Cerebellar nuclear complex (tissue), 1 donor: ENCODE measurements around the gene XYLT1.

ENCODE experiments used
- DNase-seq, 2 experiments: peaks; one replicate each; lab custom pipeline; 2025; lab: John Stamatoyannopoulos, UW

Gene XYLT1

DNA sequence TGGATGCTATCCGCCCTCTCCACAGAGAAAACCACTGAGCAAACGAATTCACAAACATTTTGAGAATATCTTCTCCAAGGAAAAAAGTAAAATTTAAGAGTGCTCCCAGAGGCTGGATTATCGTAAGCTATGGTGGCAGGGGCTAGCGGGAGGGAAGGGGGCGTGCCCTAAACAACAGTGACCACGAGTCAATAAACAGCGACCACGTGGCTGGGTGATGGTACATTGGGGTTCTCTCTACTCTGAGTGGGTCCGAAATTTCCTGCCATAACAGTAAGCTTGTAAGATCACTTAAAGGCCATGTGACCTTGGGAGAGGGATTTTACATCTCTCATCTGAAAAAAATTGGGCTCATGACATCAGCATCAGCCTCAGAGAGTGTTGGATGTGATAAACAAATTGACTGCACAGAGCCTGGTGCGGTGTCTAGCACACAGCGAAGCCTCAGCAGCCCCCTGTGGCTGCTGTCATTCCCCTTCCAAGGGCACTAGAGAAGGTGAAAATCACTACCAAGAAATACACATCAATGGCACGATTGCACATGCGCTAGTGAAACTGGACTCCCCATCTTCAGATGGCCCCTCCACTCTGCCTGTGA, 213.2 kb downstream of the XYLT1 start:
- no peak for DNase-seq

DNA sequence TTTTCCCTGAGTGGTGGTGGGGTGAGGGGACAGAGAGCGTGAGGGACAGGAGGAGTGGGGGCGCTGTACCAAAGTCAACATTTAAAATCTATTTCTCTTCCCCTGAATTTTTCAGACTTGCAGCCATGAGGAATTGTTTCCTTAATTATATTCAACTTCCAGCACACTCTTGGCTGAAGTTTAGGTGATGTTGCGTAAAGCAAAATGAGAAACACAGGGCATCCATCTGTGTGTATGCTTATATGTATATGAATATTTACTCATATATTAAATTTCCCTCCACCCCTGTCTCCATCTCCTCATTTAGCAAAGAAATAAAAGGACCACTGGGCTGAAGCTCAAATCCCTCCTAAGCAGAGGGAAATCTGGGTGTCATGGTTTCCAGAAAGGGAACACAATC, 218.1 kb downstream of the XYLT1 start:
- DNase-seq: no peak

- DNase-seq: no peak
Observed at GRCh38 chr16:17252064-17252463, 218.7 kb downstream of the XYLT1 start.

GRCh38 chr16:17251496-17251895, 219.3 kb downstream of the XYLT1 start:
- DNase-seq: no peak

GRCh38 chr16:17246974-17247732, 223.6 kb downstream of the XYLT1 start:
- no peak for DNase-seq

DNA sequence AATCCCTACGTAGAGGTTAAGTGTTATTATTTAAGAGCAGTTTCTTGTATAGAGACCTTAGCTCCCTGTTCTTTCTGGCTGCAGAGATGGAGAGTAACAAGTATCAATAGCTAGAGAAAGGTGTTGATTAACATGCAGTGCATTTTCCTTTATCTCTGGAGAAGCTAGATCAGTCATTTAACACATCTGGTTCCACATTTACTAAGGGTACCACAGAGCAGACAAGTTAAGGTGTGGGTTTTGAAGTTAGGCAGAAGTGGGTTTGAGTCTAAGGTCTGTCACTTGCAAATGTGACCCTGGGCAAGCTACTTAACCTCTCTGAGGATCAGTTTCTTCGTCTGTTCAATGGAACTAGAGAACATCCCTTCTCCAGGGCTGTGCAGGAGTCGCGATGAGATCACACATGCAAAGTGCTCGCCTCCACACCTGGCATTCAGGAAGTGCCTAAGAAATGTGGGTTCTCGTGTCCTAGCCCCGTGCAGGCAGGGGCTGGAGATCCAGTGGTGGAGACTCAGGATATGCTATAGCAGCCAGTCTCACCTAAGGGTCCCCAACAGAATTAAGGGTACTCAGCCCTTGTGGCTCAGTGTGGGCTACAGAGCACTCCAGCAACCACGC, 224.4 kb downstream of the XYLT1 start:
- DNase-seq: no peak

DNA sequence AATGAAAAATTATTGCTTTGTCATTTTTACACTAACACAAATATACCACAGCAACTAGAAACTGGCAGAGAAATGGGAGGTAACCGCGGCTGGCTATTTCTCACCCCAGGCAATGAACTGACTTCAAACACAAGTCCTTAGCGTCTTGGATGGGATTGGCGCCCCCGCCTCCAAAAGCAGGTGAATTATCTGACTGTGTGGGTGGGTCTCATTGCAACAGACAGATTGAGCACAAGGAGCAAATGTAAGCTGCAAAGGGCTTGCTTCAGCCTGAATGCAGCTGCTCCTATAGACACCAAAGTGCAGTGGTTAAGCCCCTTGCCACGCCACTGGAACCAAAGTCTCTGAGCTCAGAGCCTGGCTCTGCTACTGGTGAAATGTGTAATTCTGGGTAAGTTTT, 225.0 kb downstream of the XYLT1 start:
- no peak for DNase-seq

DNA sequence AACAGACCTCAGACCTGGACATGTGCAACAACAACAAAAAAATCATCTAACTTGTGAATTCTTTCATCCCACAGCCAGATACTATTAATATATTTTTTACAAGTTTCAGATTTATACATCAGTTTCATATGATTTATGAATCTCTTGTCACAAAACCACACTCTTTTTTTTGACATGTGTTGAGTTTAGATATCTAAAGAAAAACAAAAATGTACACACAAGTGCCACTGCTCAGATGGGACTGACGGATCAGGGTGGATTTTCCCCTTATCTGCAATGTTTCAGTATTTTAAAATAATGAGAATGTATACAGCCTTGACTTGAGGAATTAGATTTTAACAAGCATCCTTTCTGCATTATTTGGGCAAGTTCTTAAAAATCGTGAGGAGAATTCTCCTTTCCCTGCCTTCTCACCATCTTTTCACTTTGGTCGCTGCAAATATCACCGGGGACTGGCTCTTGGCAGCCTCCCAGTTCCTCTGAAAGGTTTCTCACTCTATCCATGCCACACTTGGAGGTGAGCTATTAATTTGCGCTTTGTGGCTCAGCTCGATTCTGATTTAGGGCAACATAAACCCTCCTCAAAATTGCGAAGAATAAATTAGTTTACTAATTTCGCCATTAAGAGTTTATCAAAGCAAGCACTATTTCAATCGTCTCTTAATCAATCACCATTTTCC, 225.7 kb downstream of the XYLT1 start:
- no peak for DNase-seq

DNA sequence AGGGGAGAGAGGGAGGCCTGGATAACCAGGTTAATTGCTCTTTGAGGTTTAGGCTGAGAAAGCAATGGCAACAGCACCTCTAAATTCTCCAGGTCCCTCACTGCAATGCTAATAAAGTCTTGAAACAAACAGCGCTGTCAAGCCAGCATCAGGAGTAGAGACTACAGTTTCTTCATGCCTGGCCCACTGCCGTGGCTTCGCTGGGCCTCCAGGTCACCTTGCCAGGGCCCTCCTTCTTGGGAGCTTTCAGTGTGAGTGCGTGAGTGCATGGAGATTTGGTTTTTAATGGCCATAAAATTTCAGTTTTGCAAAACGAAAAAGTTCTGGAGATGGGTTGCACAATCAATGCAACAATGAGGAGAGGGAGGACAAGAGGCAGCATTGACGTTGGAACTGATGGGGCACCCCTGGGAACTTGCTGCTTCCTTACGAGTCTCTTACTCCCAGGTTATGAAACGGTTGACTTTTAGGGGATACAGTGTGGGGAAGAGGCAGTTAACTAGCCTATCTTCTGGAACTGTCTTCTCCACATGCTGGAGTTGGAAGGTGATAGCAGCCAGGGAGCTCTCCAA, 229.4 kb downstream of the XYLT1 start:
- DNase-seq: no peak

GRCh38 chr16:17238285-17239028, 232.3 kb downstream of the XYLT1 start:
- no peak for DNase-seq

GRCh38 chr16:17237350-17237944, 233.3 kb downstream of the XYLT1 start:
- DNase-seq: no peak

GRCh38 chr16:17235147-17235815, 235.5 kb downstream of the XYLT1 start:
- no peak for DNase-seq

GRCh38 chr16:17233318-17234002, 237.3 kb downstream of the XYLT1 start:
- no peak for DNase-seq

- no peak for DNase-seq
Observed at GRCh38 chr16:17232487-17232886, 238.3 kb downstream of the XYLT1 start.

DNA sequence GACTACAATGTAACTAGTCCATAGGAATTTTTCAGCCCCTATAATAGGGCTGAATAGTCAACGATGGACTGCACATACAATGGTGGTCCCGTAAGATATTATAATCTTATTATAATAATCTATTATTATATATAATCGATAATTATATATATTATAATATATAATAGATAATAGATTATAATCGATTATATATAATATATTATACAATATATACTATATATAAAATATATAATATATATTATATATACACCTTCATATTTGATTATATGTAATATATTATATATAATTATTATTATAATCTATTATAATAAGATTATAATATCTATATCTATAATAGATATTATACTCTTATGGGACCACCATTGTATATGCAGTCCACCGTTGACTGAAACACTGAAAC, 238.8 kb downstream of the XYLT1 start:
- no peak for DNase-seq

- no peak for DNase-seq
Observed at GRCh38 chr16:17230932-17231581, 239.7 kb downstream of the XYLT1 start.

DNA sequence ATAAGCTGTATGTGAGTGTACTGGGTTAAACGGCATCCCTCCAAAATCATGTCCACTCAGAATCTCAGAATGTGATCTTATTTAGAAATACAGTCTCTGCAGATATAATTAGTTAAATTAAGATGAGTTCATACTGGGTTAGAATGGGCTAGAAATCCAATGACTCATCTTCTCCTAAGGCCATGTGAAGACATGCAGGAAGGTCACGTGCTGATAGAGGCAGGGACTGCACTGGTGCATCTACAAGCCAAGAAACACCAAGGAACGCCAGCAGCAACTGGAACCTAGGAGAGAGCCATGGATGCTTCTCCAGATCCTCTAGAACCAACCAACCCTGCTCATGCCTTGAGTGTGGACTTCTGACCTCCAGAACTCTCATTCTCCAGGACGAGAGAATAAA, 241.0 kb downstream of the XYLT1 start:
- DNase-seq: no peak

GRCh38 chr16:17229131-17229530, 241.6 kb downstream of the XYLT1 start:
- no peak for DNase-seq

- no peak for DNase-seq
Observed at GRCh38 chr16:17228708-17229055, 242.1 kb downstream of the XYLT1 start.
